GM20431 (cell line): ENCODE data around the gene MAGEB6B.
"Not testable (repeated sequence)": the region's sequence is repeated elsewhere in the genome, so short reads cannot be mapped to it uniquely, and the experiment has no call there.

Source experiments
- in situ Hi-C: fragments of 300-500 bp; cut with MseI, MboI; formaldehyde crosslinking; loops from one replicate; pipeline ENCODE4 v1.15.0; 2020; ENCODE audit warnings: low sequenced_read_pairs; ENCODE audit not compliant: unreplicated experiment

The MAGEB6B gene, protein sequence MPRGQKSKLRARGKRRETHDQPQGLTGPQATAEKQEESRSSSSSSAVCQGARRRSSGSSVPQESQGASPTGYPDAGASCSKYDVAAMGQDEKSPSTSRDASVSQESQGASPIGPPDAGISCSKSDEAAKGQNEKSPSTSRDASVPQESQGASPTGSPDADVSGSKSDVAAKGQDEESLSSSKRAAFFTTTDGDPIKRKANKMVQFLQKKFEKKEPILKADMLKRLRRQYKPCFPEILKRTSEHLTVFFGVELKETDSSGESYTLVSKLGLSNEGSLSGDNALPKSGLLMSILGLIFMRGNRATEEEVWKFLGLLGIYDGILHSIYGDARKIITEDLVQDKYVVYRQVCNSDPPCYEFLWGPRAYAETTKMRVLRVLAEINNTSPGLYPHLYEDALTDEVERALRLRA

DNA sequence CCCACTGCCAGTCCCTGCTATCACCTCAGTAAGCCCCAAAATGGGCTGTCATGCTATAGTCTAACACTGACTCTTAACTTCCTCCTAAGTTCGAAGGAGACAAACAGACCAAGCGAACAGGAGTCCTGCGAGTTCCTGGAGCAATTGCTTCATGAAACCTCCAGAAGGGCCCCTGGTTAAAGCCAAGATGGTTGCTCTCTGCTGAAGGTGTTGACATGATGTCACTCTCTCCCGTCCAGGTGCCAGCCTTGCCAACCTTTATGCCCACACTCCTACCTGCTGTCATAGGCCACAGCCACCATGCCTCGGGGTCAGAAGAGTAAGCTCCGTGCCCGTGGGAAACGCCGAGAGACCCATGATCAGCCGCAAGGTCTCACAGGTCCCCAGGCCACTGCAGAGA lies at the start of gene MAGEB6B:
MAGEB6B (plus strand) TSS at position 301 of the 400 bp plus-strand sequence; CDS start at position 301, 0 bp downstream.
- in situ Hi-C loops, result no loop called here

DNA sequence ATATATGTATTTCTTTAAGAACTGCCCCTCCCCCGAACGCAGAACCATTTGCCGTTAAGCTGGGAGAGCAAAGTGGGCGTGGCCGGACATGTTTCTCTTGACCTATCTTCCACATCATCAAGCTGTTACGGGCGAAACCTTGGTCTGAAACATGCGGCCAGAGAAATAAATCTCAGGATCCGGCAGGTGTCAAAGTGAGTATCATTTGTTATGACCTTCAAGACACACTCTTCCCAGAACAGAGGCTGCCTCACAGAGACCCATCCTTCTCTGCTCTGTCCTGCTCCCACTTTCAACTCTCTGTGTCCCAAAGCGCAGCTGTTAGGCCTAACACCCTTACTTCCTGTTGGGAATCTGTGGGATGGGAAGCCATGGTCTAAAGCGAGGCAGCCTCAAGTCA lies 22.1 kb upstream of the MAGEB6B start, which contains the start of gene MAGEB18:
MAGEB18 (plus strand) TSS at position 70 of the 400 bp plus-strand sequence. CDS start 643 bp downstream, outside the sequence.
- in situ Hi-C loops, result no loop called here

DNA sequence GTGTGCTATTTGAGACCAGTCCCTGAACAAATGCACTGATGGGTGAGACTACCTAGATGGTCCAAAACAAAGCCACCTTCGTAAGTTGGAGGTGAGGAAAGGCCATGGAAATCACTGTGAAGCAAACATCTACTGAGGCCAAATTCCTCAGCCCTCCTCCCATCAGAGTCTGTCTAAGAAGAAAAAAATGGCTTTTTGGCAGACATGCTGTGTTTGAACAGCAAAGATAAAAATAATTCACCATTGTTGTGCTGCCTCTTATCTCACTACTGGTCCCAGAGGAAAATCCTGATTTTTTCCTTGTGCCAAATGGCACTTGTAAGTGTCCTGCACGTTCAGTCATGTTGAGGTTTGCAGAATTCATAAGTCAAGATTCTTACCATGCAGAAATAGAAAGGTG lies 14.4 kb upstream of the MAGEB6B start:
- in situ Hi-C loops, result no loop called here

DNA sequence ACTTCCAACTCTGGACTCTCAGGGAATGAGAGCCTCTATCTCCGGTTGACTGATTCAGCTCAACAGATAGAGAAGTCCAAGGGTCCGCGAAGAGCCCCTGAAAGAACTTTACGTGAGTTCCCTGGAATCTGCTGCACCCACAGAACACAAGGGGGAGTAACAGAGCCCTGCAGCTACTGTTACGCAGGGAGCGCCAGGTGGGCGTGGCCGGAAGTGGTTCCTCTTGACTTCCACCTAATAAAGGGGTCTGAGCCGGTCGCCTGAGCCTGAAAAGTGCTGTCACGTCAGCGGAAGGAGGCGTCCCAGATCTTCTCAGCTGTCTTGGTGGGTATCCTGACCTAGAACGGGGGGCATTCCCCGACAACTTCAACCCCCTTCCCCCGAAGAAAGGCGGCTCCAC lies 31.8 kb downstream of the MAGEB6B start, which contains the start of gene MAGEB6:
MAGEB6 (plus strand) TSS at position 237 of the 400 bp plus-strand sequence. CDS start 1,407 bp downstream, outside the sequence.
- in situ Hi-C loops, result no loop called here

DNA sequence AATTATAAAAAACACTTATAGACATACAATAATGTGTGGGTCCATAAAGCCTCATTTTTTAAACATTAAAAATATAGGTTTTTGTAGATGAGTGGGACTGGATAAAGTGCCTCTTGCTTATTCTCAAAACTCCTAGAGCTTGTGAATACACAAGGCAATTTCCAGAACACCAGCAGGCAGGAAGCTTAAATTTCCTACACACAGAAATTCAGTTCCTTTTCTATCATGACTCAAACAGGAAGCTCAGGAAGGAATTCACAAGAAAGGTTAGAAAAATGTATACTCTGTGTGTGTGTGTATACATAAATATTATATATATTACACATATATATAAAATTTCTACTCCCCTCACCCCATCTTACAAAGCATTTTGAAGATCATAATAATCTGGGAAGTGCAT lies 43.2 kb downstream of the MAGEB6B start:
- in situ Hi-C loops, result no loop called here

DNA sequence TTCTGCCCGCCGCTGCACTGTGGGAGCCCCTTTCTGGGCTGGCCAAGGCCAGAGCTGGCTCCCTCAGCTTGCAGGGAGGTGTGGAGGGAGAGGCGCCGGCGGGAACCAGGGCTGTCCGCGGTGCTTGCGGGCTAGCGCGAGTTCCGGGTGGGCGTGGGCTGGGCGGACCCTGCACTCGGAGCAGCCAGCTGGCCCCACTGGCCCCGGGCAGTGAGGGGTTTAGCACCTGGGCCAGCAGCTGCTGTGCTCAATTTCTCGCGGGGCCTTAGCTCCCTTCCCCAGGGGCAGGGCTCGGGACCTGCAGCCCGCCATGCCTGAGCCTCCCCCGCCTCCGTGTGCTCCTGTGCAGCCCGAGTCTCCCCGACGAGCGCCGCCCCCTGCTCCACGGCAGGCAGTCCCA lies 44.3 kb downstream of the MAGEB6B start:
- in situ Hi-C loops, result not testable (repeated sequence)

DNA sequence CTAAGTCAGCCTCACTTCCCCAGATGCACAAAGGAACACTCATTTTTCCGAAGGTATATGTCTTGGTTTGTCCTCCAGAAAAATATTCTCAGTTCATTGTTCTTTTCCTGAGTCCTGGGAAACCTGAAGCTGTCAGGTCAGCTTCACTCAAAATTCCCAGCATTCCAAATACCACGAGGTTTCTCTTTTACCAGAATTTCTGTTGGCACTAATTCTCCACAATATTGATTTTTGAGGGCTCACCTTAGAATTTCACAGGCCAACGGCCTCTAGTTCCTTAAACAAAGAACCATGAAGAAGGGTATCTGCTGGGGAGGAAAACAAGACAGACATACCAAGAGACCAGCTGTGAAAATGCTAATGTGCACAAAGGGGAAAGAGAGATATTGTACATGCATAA lies 47.6 kb downstream of the MAGEB6B start:
- in situ Hi-C loops, result no loop called here
